K562 (cell line): ENCODE results near the gene PAFAH2. TPM values are rescaled to one million over a fixed set of nuclear protein-coding genes. Genes with fewer than 3 reads are reported as not detected.

Source experiments
- DIDO1 ChIP-seq: fragments of 450-650 bp; IDR thresholded peaks from 2 replicates; pipeline ENCODE4 v1.6.1; 2016; ENCODE audit warnings: low read depth, missing biosample characterization, missing genetic modification characterization
- ETV6 ChIP-seq, 3 experiments: fragments of 150-350 bp in 1 of 3; sonication (generic) in 1 of 3; formaldehyde crosslinking in 1 of 3; IDR thresholded peaks; 2 replicates each; pipeline versions ENCODE4 v1.6.1 to v1.8.0; 2014 to 2022; ENCODE audit warnings: borderline replicate concordance in 2 of 3, low read depth in 2 of 3, antibody characterized with exemption in 1 of 3, low read length in 1 of 3, mild to moderate bottlenecking in 1 of 3, missing genetic modification reagents in 1 of 3
- HDGF ChIP-seq: fragments of 450-650 bp; IDR thresholded peaks from 2 replicates; pipeline ENCODE4 v1.6.1; 2016
- KAT8 ChIP-seq: fragments of 450-650 bp; IDR thresholded peaks from 2 replicates; pipeline ENCODE4 v1.6.1; 2016; ENCODE audit warnings: low read depth, mild to moderate bottlenecking
- MAFK ChIP-seq: IDR thresholded peaks from 2 replicates; pipeline ENCODE4 v1.6.1; 2011; ENCODE audit warnings: low read length, improper control_type of control experiment
- NFE2 ChIP-seq: IDR thresholded peaks from 2 replicates; pipeline ENCODE4 v1.6.1; 2014; ENCODE audit warnings: antibody characterized with exemption, low read depth
- NR0B1 ChIP-seq: fragments of 450-650 bp; IDR thresholded peaks from one replicate; pipeline ENCODE4 v1.6.1; 2018; ENCODE audit warnings: mild to moderate bottlenecking, moderate library complexity; ENCODE audit not compliant: partially characterized antibody
- PHTF2 ChIP-seq: fragments of 250-450 bp; sonication (Bioruptor Pico); IDR thresholded peaks from 2 replicates; pipeline ENCODE4 v1.5.0; 2021; ENCODE audit warnings: mild to moderate bottlenecking
- RAD21 ChIP-seq, 2 experiments: fragments of 250-450 bp in 1 of 2; fragments of 450-650 bp in 1 of 2; sonication (Bioruptor Pico) in 1 of 2; formaldehyde crosslinking in 1 of 2; IDR thresholded peaks in 1 of 2; conservative IDR thresholded peaks in 1 of 2; 2 replicates each; pipeline versions ENCODE4 v1.4.0 to v1.8.0; 2020 to 2022; ENCODE audit warnings: mild to moderate bottlenecking in 2 of 2, moderate library complexity in 1 of 2
- SMAD3 ChIP-seq: fragments of 450-650 bp; formaldehyde crosslinking; conservative IDR thresholded peaks from 2 replicates; pipeline ENCODE4 v1.4.0; 2020; ENCODE audit warnings: mild to moderate bottlenecking
- ZBTB9 ChIP-seq: fragments of 450-650 bp; formaldehyde crosslinking; IDR thresholded peaks from 2 replicates; pipeline ENCODE4 v1.4.0; 2020; ENCODE audit warnings: mild to moderate bottlenecking, moderate library complexity
- polyA plus RNA-seq, 8 experiments: library from polyadenylated mRNA; depleted of rRNA in 4 of 8; stranded (reverse) in 5 of 8; unstranded in 3 of 8; fragments of >200 nt; fragmentation: Nextera tagmentation in 2 of 8; fragmentation: Illumina TruSeq in 1 of 8; extraction: Ambion mirVana in 2 of 8; extraction: Trizol in 1 of 8; gene quantifications; 2 replicates each; pipeline versions ENCODE4 v1.2.1 to v1.2.3, GENCODE V29; 2011 to 2014; ENCODE audit warnings: inconsistent platforms in 1 of 8, missing spikeins in 1 of 8
- total RNA-seq, 7 experiments: library from RNA; depleted of rRNA in 6 of 7; stranded (reverse); fragments of >200 nt in 6 of 7; fragmentation: Illumina TruSeq in 2 of 7; extraction: Trizol in 2 of 7; gene quantifications; 2 replicates each; pipeline versions ENCODE4 v1.2.1 to v1.2.3, GENCODE V29; 2011 to 2021; ENCODE audit warnings: low replicate concordance in 1 of 7
- TF ChIP-seq, protein P1 (sequence below), 2 experiments: fragments of 450-650 bp in 1 of 2; sonication (generic) in 1 of 2; formaldehyde crosslinking in 1 of 2; IDR thresholded peaks in 1 of 2; conservative IDR thresholded peaks in 1 of 2; 2 replicates each; pipeline versions ENCODE4 v1.6.1 to v1.8.1; 2016 to 2023; ENCODE audit warnings: mild to moderate bottlenecking in 2 of 2, moderate library complexity in 2 of 2, inconsistent platforms in 1 of 2, missing genetic modification reagents in 1 of 2
- TF ChIP-seq, protein P2 (sequence below), 2 experiments: IDR thresholded peaks; 2 replicates each; pipeline ENCODE4 v1.6.1; 2011; ENCODE audit warnings: borderline replicate concordance in 1 of 2, control low read depth in 1 of 2, low read depth in 1 of 2, low read length in 1 of 2, mild to moderate bottlenecking in 1 of 2, mixed read lengths in 1 of 2, moderate library complexity in 1 of 2; ENCODE audit not compliant: insufficient read depth in 1 of 2, insufficient read length in 1 of 2, poor library complexity in 1 of 2, severe bottlenecking in 1 of 2; ENCODE audit errors: extremely low read depth in 1 of 2
- TF ChIP-seq, protein P3 (sequence below): fragments of 250-450 bp; sonication (Bioruptor Pico); IDR thresholded peaks from 2 replicates; pipeline ENCODE4 v1.5.0; 2022; ENCODE audit warnings: mild to moderate bottlenecking

PAFAH2 gene
- total and polyA plus RNA-seq, 9 of the 15 experiments (the other 6 are each of a cell fraction or from before 2014, with no cell fraction given) = 4.2 to 10.9 (median 6.8) TPM

GRCh38 chr1:25997828-25998761, at the start of gene PAFAH2 (continued):
- TF ChIP-seq NR0B1 = no peak
- peak; percentile 63 for TF ChIP-seq MAFK
- peak; percentile 57; the same call in 1 of the 2 replicates for TF ChIP-seq NFE2
- peak in 1 of 2 experiments; percentile 69; a peak in 2 of 4 replicates for TF ChIP-seq ETV6 (IDR thresholded peaks at IDR 0.05; ENCODE audit: borderline replicate concordance in 1 of 2, low read depth in 2 of 2, low read length in 1 of 2)
- no peak for TF ChIP-seq ETV6 (CRISPR knock-in tag; IDR thresholded peaks at IDR 0.05; ENCODE audit: borderline replicate concordance)
- TF ChIP-seq ZBTB9 (CRISPR knock-in tag) = peak; percentile 75
- TF ChIP-seq SMAD3 (CRISPR knock-in tag) = peak; percentile 88
- TF ChIP-seq, protein P1, sequence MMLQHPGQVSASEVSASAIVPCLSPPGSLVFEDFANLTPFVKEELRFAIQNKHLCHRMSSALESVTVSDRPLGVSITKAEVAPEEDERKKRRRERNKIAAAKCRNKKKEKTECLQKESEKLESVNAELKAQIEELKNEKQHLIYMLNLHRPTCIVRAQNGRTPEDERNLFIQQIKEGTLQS (IDR thresholded peaks at IDR 0.05) = peak; percentile 75; the same call in 1 of the 2 replicates
- TF ChIP-seq, protein P1 (CRISPR knock-in tag; conservative IDR thresholded peaks at IDR 0.05) = peak; percentile 70
- TF ChIP-seq KAT8 = 0 out of 2 replicates have a peak, but pooled peaks have one; percentile 36
- peak; percentile 48; the same call in 1 of the 2 replicates for TF ChIP-seq PHTF2
- peak; percentile 100 for TF ChIP-seq RAD21 (CRISPR knock-in tag; conservative IDR thresholded peaks at IDR 0.05 in 1 of 2, IDR thresholded peaks at IDR 0.05 in 1 of 2)
- peak; percentile 88 for TF ChIP-seq DIDO1 (tag)
- TF ChIP-seq, protein P2, sequence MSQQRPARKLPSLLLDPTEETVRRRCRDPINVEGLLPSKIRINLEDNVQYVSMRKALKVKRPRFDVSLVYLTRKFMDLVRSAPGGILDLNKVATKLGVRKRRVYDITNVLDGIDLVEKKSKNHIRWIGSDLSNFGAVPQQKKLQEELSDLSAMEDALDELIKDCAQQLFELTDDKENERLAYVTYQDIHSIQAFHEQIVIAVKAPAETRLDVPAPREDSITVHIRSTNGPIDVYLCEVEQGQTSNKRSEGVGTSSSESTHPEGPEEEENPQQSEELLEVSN (IDR thresholded peaks at IDR 0.05; ENCODE audit: borderline replicate concordance in 1 of 2, extremely low read depth in 1 of 2, insufficient read depth in 1 of 2, insufficient read length in 1 of 2, low read depth in 1 of 2, low read length in 1 of 2, poor library complexity in 1 of 2, severe bottlenecking in 1 of 2) = peak; percentile 73 to 74
- TF ChIP-seq HDGF = peak; percentile 95; the same call in 1 of the 2 replicates
- TF ChIP-seq, protein P3, sequence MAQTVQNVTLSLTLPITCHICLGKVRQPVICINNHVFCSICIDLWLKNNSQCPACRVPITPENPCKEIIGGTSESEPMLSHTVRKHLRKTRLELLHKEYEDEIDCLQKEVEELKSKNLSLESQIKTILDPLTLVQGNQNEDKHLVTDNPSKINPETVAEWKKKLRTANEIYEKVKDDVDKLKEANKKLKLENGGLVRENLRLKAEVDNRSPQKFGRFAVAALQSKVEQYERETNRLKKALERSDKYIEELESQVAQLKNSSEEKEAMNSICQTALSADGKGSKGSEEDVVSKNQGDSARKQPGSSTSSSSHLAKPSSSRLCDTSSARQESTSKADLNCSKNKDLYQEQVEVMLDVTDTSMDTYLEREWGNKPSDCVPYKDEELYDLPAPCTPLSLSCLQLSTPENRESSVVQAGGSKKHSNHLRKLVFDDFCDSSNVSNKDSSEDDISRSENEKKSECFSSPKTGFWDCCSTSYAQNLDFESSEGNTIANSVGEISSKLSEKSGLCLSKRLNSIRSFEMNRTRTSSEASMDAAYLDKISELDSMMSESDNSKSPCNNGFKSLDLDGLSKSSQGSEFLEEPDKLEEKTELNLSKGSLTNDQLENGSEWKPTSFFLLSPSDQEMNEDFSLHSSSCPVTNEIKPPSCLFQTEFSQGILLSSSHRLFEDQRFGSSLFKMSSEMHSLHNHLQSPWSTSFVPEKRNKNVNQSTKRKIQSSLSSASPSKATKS (CRISPR knock-in tag) = 0 out of 2 replicates have a peak, but pooled peaks have one; percentile 38
